ENCODE measurements around the gene ITPKC. TPM values are rescaled to one million over a fixed set of nuclear protein-coding genes. Genes with fewer than 3 reads are reported as not detected.

Gene ITPKC
- total and polyA plus RNA-seq, 9 of the 15 experiments (the other 6 are each of a cell fraction or from before 2014, with no cell fraction given): 0.08 to 9.3 (median 5.8) TPM

DNA sequence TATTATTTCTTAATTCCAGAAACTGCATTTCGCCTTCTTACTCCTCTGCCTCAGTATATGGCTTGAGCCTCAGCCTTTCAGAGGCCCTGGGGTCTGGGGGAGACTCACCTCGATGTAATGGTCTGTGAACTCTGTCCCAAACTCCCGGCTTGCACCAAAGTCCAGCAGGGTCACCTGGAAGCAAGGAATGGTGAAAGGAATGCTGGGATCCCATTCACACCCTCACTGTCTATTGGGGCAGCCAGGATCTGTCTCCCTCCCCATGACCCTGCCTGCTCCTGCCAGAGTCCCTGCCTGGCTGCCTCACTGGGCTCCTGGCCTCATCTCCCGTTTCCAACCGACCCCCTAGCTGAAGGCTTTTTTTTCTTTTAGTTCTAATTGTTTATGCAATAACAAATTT, 21.0 kb upstream of the ITPKC start (continued):
- TF ChIP-seq ZNF764 (CRISPR knock-in tag; IDR thresholded peaks at IDR 0.05; ENCODE audit: low read depth): no peak
- TF ChIP-seq SRSF1 (IDR thresholded peaks at IDR 0.05; ENCODE audit: low read depth, low read length): no peak

DNA sequence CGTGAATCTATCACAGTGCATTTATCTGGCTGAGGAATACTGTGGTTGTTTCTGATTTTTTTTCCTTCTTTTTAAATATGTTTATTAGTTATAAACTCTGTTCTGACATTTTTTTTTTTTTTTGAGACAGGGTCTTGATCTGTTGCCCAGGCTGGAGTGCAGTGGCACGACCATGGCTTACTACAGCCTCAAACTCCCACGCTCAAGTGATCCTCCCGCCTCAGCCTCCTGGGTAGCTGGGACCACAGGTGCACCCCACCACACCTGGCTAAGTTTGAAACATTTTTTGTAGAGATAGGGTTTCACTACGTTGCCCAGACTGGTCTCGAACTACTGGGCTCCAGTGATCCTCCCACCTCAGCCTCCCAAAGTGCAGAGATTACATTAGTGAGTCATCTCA, 19.9 kb upstream of the ITPKC start:
- H3K36me3 ChIP-seq (ENCODE audit: control insufficient read depth, insufficient read depth, low read length): peaks cover 21% of the 10 kb centered on the region
- no peaks in the 10 kb centered on the region for H4K20me1 ChIP-seq (replicated peaks; ENCODE audit: control insufficient read depth, insufficient read depth, low read length)
- no peaks in the 10 kb centered on the region for H3K79me2 ChIP-seq (ENCODE audit: control insufficient read depth, insufficient read depth, low read length)
- POLR2A ChIA-PET: no interaction called here
- no peak for DNase-seq (ENCODE audit: extremely low read depth in 1 of 4, low spot score in 3 of 4)
- H3K9me1 ChIP-seq (ENCODE audit: control insufficient read depth, insufficient read depth, low read length): no peaks in the 10 kb centered on the region
- no peak overlapping the region for H3K4me2 ChIP-seq (ENCODE audit: insufficient read depth, low read length)
- H3K9ac ChIP-seq (ENCODE audit: insufficient read depth in 1 of 2, low read depth in 2 of 2, low read length in 2 of 2): no peak overlapping the region
- WGBS (ENCODE audit: insufficient coverage, low coverage, missing lambda C conversion rate): 75% methylated on average over 6 of the region's 6 CpGs
- H2AFZ ChIP-seq (ENCODE audit: low read depth, low read length): no peak overlapping the region
- no peak overlapping the region for H3K27ac ChIP-seq (ENCODE audit: extremely low read depth, low read depth, low read length)
- TF ChIP-seq ZNF175 (CRISPR knock-in tag; IDR thresholded peaks at IDR 0.05; ENCODE audit: low read depth) (no peak), ZNF121 (CRISPR knock-in tag; conservative IDR thresholded peaks at IDR 0.05) (peak; percentile 57; the same call in 1 of the 2 replicates)
- H3K4me3 ChIP-seq: no peak overlapping the region
- intact Hi-C loops (cut with micrococcal nuclease): no loop called here
- H3K27me3 ChIP-seq (ENCODE audit: control insufficient read depth in 2 of 2, insufficient read depth in 2 of 2, low read length in 2 of 2): no peaks in the 10 kb centered on the region
- H3K9me3 ChIP-seq (replicated peaks; ENCODE audit: control insufficient read depth, insufficient read depth, low read depth, low read length): no peaks in the 10 kb centered on the region
- no peak for FAIRE-seq
- ATAC-seq: no peak
- BruUV-seq (replicated peaks): no TSS peak
- peaks cover 4 to 16% of the 10 kb centered on the region in 2 experiments for H3K4me1 ChIP-seq (replicated peaks in 1 of 2; ENCODE audit: control insufficient read depth in 2 of 2, insufficient read depth in 2 of 2, low read length in 2 of 2)
- in situ Hi-C loops (cut with MboI): no loop called here
- CTCF ChIA-PET (ENCODE audit: low intra/inter-chr PET ratio): no interaction called here

DNA sequence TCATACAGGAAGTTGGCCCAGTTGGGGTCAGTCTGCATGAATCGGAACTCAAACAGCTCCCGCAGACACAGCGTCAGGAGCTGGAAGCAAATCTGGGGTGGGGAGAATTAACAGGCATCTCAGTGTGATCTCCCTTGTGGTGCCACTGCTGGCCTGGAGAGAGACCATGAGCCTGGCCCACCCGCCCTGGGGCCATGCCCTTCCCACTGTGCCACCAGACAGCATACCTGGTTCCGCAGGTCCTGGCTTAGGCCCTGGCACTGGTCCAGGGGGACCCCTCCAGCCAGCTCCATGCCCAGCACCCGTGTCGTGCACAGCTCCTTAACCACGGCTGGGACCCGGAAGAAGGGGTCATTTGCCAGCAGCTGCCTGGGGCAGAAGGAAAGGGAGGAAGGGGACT, 16.8 kb upstream of the ITPKC start:
- BruUV-seq (replicated peaks): no TSS peak
- 85% methylated on average over 9 of the region's 9 CpGs for WGBS (ENCODE audit: insufficient coverage, low coverage, missing lambda C conversion rate)
- Histone ChIP-seq H3K4me3 (no peak overlapping the region), H3K4me2 (ENCODE audit: insufficient read depth, low read length) (no peak overlapping the region), H3K4me1 (replicated peaks in 1 of 2; ENCODE audit: control insufficient read depth in 2 of 2, insufficient read depth in 2 of 2, low read length in 2 of 2) (peaks cover 12 to 26% of the 10 kb centered on the region in 2 experiments; a peak in 4 of 5 replicates), H3K27me3 (ENCODE audit: control insufficient read depth in 2 of 2, insufficient read depth in 2 of 2, low read length in 2 of 2) (no peaks in the 10 kb centered on the region), H3K27ac (ENCODE audit: extremely low read depth, low read depth, low read length) (no peak overlapping the region), H3K9ac (ENCODE audit: insufficient read depth in 1 of 2, low read depth in 2 of 2, low read length in 2 of 2) (peak overlapping the region in 1 of 2 experiments; percentile 40; a peak in 2 of 4 replicates), H3K9me1 (ENCODE audit: control insufficient read depth, insufficient read depth, low read length) (no peaks in the 10 kb centered on the region), H3K79me2 (ENCODE audit: control insufficient read depth, insufficient read depth, low read length) (no peaks in the 10 kb centered on the region), H2AFZ (ENCODE audit: low read depth, low read length) (no peak overlapping the region), H4K20me1 (replicated peaks; ENCODE audit: control insufficient read depth, insufficient read depth, low read length) (no peaks in the 10 kb centered on the region), H3K9me3 (replicated peaks; ENCODE audit: control insufficient read depth, insufficient read depth, low read depth, low read length) (no peaks in the 10 kb centered on the region), H3K36me3 (ENCODE audit: control insufficient read depth, insufficient read depth, low read length) (peaks cover 33% of the 10 kb centered on the region)
- ChIA-PET CTCF (ENCODE audit: low intra/inter-chr PET ratio) (no interaction called here), POLR2A (interaction anchor here (0.6 to 1.3 kb wide), 4 partner anchors 9 to 390 kb away, joined by 3 to 5 read pairs (median 5); partner anchors contain the start of genes ACTMAP and NUMBL)
- intact Hi-C loops (cut with micrococcal nuclease) (no loop called here), in situ Hi-C loops (cut with MboI) (no loop called here)
- TF ChIP-seq NFIC (IDR thresholded peaks at IDR 0.05) (0 out of 2 replicates have a peak, but pooled peaks have one; percentile 15), ATF1 (CRISPR knock-in tag; IDR thresholded peaks at IDR 0.05) (no peak), ATF1 (tag; IDR thresholded peaks at IDR 0.05) (no peak), HCFC1 (IDR thresholded peaks at IDR 0.05; ENCODE audit: low read depth, low read length) (no peak), POLR2G (IDR thresholded peaks at IDR 0.05; ENCODE audit: low read depth, low read length) (peak; percentile 47)
- no peak for DNase-seq (ENCODE audit: extremely low read depth in 1 of 4, low spot score in 3 of 4)
- no peak for FAIRE-seq
- ATAC-seq: no peak
